ENCODE results near the gene PLEKHJ1. TPM values are rescaled to one million over a fixed set of nuclear protein-coding genes. Genes with fewer than 3 reads are reported as not detected.

Gene PLEKHJ1
- total and polyA plus RNA-seq, 2 of the 13 experiments (the other 11 are each of a cell fraction or from before 2014, with no cell fraction given), result 70.5 to 130 TPM

DNA sequence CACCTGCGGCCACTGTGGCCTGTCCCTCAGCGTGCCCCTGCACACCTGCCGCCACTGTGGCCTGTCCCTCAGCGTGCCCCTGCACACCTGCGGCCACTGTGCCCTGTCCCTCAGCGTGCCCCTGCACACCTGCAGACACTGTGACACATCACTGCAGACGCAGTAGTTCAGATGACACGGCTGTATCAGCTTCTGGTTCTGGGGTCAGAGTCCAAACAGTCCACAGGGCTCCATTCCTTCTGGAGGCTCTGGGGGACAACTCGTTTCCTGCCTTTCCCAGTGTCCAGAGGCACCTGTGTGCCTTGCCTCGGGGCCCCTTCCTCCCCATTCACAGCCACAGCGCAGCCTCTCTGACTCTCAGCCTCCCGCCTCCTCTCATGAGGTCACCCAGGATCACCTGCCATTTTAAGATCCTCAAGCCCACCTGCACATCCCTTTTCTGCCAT is 6.0 kb upstream of the PLEKHJ1 start (continued):
- TF ChIP-seq, protein P1, sequence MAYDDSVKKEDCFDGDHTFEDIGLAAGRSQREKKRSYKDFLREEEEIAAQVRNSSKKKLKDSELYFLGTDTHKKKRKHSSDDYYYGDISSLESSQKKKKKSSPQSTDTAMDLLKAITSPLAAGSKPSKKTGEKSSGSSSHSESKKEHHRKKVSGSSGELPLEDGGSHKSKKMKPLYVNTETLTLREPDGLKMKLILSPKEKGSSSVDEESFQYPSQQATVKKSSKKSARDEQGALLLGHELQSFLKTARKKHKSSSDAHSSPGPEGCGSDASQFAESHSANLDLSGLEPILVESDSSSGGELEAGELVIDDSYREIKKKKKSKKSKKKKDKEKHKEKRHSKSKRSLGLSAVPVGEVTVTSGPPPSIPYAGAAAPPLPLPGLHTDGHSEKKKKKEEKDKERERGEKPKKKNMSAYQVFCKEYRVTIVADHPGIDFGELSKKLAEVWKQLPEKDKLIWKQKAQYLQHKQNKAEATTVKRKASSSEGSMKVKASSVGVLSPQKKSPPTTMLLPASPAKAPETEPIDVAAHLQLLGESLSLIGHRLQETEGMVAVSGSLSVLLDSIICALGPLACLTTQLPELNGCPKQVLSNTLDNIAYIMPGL (CRISPR knock-in tag; IDR thresholded peaks at IDR 0.05; ENCODE audit: borderline replicate concordance in 1 of 2, low read depth in 1 of 2), result peak in 1 of 2 experiments; percentile 30; a peak in 1 of 4 replicates
- TF ChIP-seq NRL (CRISPR knock-in tag; IDR thresholded peaks at IDR 0.05; ENCODE audit: borderline replicate concordance), result no peak
- no peak for TF ChIP-seq ZNF562 (CRISPR knock-in tag; IDR thresholded peaks at IDR 0.05; ENCODE audit: borderline replicate concordance)
- TF ChIP-seq, protein P2, sequence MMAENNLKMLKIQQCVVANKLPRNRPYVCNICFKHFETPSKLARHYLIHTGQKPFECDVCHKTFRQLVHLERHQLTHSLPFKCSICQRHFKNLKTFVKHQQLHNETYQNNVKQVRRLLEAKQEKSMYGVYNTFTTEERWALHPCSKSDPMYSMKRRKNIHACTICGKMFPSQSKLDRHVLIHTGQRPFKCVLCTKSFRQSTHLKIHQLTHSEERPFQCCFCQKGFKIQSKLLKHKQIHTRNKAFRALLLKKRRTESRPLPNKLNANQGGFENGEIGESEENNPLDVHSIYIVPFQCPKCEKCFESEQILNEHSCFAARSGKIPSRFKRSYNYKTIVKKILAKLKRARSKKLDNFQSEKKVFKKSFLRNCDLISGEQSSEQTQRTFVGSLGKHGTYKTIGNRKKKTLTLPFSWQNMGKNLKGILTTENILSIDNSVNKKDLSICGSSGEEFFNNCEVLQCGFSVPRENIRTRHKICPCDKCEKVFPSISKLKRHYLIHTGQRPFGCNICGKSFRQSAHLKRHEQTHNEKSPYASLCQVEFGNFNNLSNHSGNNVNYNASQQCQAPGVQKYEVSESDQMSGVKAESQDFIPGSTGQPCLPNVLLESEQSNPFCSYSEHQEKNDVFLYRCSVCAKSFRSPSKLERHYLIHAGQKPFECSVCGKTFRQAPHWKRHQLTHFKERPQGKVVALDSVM (CRISPR knock-in tag; IDR thresholded peaks at IDR 0.05), result peak; percentile 75; the same call in 1 of the 2 replicates
- 0 out of 2 replicates have a peak, but pooled peaks have one; percentile 26 for TF ChIP-seq KAT7 (CRISPR knock-in tag; IDR thresholded peaks at IDR 0.05; ENCODE audit: borderline replicate concordance)
- TF ChIP-seq AHR (CRISPR knock-in tag; IDR thresholded peaks at IDR 0.05), result no peak
- TF ChIP-seq, protein P3, sequence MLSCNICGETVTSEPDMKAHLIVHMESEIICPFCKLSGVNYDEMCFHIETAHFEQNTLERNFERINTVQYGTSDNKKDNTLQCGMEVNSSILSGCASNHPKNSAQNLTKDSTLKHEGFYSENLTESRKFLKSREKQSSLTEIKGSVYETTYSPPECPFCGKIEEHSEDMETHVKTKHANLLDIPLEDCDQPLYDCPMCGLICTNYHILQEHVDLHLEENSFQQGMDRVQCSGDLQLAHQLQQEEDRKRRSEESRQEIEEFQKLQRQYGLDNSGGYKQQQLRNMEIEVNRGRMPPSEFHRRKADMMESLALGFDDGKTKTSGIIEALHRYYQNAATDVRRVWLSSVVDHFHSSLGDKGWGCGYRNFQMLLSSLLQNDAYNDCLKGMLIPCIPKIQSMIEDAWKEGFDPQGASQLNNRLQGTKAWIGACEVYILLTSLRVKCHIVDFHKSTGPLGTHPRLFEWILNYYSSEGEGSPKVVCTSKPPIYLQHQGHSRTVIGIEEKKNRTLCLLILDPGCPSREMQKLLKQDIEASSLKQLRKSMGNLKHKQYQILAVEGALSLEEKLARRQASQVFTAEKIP (CRISPR knock-in tag; IDR thresholded peaks at IDR 0.05; ENCODE audit: borderline replicate concordance), result no peak
- TF ChIP-seq ZNF781 (CRISPR knock-in tag; IDR thresholded peaks at IDR 0.05; ENCODE audit: borderline replicate concordance, not compliant biosample characterization), result no peak
- TF ChIP-seq, protein P4, sequence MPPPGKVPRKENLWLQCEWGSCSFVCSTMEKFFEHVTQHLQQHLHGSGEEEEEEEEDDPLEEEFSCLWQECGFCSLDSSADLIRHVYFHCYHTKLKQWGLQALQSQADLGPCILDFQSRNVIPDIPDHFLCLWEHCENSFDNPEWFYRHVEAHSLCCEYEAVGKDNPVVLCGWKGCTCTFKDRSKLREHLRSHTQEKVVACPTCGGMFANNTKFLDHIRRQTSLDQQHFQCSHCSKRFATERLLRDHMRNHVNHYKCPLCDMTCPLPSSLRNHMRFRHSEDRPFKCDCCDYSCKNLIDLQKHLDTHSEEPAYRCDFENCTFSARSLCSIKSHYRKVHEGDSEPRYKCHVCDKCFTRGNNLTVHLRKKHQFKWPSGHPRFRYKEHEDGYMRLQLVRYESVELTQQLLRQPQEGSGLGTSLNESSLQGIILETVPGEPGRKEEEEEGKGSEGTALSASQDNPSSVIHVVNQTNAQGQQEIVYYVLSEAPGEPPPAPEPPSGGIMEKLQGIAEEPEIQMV (CRISPR knock-in tag; IDR thresholded peaks at IDR 0.05; ENCODE audit: low read depth), result no peak
- TF ChIP-seq NONO (IDR thresholded peaks at IDR 0.05), result no peak
- TF ChIP-seq NONO (CRISPR knock-in tag; conservative IDR thresholded peaks at IDR 0.05), result 0 out of 2 replicates have a peak, but pooled peaks have one; percentile 33
- TF ChIP-seq JDP2 (CRISPR knock-in tag; IDR thresholded peaks at IDR 0.05; ENCODE audit: borderline replicate concordance), result no peak
- no peak for TF ChIP-seq MTF2 (CRISPR knock-in tag; IDR thresholded peaks at IDR 0.05; ENCODE audit: borderline replicate concordance)
- TF ChIP-seq SMYD3 (CRISPR knock-in tag; IDR thresholded peaks at IDR 0.05), result no peak
- TF ChIP-seq ZBTB46 (CRISPR knock-in tag; IDR thresholded peaks at IDR 0.05; ENCODE audit: borderline replicate concordance), result no peak
- TF ChIP-seq ZNF331 (CRISPR knock-in tag; IDR thresholded peaks at IDR 0.05), result 0 out of 2 replicates have a peak, but pooled peaks have one; percentile 52
